NCI-H2196 treated with DMSO at 0.1 percent for 48 hours (cell line): Measurements from ENCODE around the gene QRICH1.

Experiments used
- DNase-seq: peaks from one replicate; lab custom pipeline; 2025; ENCODE audit not compliant: unreplicated experiment; lab: John Stamatoyannopoulos, UW

QRICH1 gene

GRCh38 chr3:49119439-49119838, 25.6 kb upstream of the QRICH1 start:
- no peak for DNase-seq

- no peak for DNase-seq
Observed at GRCh38 chr3:49119036-49119435, 25.2 kb upstream of the QRICH1 start.

GRCh38 chr3:49112262-49112661, 18.4 kb upstream of the QRICH1 start:
- no peak for DNase-seq

- DNase-seq: no peak
Observed at GRCh38 chr3:49111347-49111746, 17.5 kb upstream of the QRICH1 start.

DNA sequence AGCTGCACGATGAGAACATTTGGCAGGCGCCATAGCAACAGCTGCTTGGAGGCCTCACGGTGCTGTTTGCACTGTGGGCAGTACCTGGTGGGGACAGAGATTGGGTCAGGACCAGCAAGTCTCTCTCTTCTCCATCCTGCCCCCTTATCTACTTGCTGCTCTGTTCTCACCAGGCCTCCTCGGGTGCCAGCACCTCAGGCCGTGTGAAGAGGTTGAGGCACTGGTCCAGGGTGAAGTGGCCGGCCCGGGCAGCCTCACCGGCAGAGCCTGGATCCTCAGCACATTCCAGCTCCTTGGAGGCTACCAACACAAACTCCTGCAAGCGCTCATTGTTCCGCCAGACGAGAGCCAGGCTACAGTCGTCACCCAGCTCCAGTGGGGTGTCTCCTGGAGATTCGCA, 16.9 kb upstream of the QRICH1 start:
- DNase-seq: no peak

GRCh38 chr3:49108346-49108745, 14.5 kb upstream of the QRICH1 start:
- no peak for DNase-seq

GRCh38 chr3:49104427-49105291, 10.8 kb upstream of the QRICH1 start, which contains the start of gene QARS1:
TSS of gene QARS1 (minus strand) at chr3:49104757. CDS start at chr3:49104733, 24 bp downstream.
- peak; percentile 69 for DNase-seq

DNA sequence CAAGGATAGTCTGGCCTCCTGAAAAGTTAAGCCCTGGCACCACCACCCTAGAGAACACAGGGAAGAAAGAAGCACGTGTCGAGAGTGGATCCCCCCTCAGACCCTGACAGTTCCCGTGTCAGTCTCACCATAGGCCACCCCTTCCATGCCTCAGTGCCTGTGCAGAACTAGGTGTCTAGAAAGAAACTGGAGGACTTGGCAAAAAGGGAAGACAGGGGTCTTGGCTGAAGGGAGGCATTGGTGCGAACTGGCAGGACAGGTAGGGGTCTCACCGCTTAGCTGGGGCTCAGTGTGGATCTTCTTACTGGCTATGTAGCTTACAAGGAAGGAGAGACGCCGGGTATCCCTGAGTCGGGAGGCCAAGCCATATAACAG, 10.2 kb upstream of the QRICH1 start:
- no peak for DNase-seq

- no peak for DNase-seq
Observed at GRCh38 chr3:49100046-49100615, 6.3 kb upstream of the QRICH1 start.

DNA sequence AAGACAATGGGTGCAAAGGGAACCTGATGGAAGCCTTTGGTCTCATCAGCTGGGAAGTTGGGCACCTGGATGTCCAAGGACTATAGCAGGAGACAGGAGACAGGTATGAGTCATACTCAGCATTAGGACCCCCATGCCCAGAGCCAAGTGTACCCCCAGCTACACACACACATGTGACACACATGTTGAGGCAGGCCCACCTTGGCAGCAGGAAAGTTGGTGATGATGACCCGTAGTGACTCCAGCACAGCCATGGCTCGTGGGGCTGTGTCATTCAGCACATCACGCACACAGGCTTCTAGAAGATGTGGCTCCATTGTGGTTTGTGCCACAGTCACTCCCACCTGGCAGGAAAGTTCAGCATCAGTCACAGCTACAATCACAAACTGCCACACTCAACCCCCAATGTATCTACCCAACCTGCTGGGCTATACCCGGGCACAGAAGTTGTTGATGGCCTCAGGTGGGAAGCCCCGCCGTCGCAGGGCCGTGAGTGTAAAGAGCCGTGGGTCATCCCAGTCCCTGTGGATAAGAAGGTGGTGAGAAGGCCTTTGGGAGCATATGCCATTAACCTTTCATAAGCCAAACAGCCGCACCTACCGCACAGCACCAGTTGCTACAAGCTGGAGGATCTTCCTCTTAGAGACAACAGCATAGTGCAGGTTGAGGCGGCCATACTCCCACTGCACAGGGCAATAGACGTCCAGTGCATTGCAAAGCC, 5.2 kb upstream of the QRICH1 start:
- no peak for DNase-seq

DNA sequence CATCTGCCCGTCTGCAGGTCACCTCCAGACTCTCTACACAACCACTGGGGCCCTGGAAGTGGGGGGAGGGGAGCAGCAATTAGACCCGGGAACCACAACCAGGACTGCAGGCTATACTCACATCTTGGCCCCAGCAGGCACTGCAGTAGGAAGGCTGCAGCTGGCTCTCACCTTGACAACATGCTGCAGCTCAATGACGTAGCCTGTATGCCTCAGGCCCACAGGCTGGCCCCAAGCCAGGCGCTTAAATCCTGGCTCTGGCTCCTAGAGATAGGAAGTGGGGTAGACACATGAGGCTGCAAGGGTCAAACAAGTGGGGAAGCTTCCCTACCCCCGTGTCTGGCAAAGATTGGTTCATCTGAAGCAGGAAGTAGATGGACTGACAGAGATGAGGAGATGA, 4.6 kb upstream of the QRICH1 start:
- DNase-seq: peak; percentile 67

DNA sequence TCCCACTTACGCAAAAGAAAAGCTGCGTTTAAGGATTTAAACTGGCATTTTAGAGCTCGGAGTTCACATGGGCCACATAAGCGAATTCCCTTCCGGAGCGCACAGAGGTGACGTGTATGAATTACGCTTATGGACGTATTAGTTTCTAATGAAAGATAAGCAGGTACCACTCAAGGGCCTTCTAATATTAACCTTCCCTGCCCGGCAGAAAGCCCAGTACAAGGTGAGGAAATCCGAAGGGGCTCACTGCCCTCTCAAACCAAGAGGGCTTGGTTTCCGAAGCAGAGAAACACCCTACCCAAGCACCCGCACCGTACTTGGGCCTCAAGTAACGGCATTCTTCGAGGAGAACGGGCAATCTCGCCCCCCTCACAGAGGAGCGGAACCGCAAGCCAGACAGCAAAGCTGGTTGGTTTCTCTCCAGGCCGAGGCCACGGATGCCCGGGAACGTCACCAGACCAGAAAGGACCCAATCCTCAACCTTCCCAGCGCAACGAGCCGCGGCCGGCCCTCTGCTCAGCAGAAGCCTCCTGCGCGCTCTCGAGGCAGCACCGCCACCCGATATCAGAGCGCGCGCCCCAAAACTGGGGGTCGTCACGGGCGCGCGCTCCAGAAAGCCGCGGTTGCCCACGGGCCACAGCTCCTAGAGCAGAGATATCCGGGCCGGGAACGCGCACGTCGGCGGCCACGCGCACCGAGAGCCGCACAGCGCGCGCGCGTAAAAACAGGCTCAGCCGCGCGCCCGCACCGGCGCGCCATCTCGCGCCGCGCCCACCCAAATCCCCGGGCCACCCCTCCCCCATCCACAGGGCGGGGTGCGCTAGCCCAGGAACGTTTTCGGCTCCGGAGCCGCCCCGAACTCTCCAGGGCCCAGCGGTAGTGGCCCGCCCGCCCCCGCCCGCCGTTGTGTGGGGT, 676 bp downstream of the QRICH1 start:
- peak; percentile 17 for DNase-seq

DNA sequence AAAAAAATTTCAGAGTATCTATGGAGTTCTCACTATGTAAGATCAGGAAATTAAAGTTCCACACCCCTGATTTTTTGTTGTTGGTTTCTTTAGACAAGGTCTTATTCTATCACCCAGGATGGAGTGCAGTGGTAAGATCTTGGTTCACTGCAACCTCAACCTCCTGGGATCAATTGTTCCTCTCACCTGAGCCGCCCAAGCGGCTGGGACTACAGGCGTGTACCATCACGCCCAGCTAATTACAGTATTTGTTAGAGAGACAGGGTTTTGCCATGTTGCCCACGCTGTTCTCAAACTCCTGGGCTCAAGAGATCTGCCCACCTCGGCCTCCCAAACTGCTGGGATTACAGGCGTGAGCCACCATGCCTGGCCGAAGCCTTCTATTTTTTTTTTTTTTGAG, 12.4 kb downstream of the QRICH1 start:
- no peak for DNase-seq

- DNase-seq: no peak
Observed at GRCh38 chr3:49079270-49079669, 14.6 kb downstream of the QRICH1 start.

GRCh38 chr3:49076646-49077045, 17.2 kb downstream of the QRICH1 start:
- no peak for DNase-seq

- no peak for DNase-seq
Observed at GRCh38 chr3:49076116-49076515, 17.8 kb downstream of the QRICH1 start.

DNA sequence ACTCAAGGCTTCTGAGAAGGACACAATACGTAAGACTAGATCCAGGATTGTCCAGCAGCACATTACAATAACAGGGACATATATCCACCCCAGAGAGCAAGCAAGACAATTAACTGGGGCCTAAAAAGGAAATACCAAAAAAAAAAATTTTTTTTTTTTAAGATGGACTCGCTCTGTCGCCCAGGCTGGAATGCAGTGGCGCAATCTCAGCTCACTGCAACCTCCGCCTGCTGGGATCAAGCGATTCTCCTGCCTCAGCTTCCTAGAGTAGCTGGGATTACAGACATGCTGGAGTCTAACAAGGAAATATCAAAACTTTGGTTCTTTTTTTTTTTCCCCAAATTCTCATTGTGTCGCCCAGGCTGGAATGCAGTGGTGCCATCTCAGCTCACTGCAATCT, 35.9 kb downstream of the QRICH1 start:
- DNase-seq: no peak

- no peak for DNase-seq
Observed at GRCh38 chr3:49057268-49057667, 36.6 kb downstream of the QRICH1 start.

DNA sequence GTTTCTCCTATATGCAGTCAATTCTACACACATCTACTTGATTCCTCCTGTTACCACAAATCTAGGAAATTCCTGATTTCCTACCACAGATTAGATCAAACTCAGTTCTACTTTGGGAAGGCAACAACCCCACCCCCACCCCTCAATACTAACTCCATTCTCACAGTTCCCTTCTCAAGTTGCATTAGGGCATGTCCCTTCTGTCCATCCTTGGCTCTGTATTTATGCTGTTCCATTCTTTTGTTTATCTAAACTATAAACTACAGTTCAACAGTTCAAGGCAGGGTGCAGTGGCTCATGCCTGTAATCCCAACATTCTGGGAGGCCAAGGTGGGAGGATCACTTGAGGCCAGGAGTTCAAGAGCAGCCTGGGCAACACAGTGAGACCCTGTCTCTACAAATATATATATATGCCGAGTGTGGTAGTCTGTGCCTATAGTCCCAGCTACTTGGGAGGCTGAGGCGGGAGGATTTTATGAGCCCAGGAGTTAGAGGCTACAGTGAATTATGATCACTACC, 39.5 kb downstream of the QRICH1 start:
- DNase-seq: no peak

DNA sequence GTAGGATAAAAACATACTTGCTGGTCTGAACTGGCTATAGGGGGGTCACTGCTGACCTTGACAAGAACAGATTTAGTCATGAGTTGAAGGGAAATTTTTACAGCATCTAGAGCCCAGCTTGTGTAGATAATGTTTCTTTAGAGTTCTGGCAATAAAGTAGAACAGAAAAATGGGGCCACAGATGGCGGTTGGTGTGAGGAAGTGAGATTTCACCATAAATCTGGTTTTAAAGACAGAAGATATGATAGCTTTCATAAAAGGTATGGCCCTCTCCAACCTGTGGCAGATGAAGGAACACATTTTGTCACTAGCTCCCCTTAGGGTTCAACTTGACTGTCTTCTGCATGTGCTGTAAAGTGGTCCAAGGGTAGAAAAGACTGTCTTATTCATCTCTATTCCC, 40.3 kb downstream of the QRICH1 start:
- no peak for DNase-seq

DNA sequence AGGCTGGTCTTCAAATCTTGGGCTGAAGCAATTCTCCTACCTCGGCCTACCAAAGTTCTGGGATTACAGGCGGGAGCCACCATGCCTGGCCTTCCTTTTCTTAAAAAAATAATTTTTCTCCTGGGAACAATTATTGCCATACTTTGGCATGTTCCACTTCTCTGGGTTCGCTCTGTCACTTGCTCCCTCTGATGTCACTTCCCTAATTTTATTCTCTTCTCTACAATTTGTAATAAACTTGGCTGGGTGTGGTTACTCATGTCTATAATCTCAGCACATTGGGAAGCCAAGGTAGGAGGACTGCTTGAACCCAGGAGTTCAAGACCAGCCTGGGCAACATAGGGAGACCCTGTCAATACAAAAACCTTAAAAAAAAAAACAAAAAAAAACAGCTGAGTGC, 58.6 kb downstream of the QRICH1 start:
- no peak for DNase-seq
